Natural killer cell treated with Interleukin-12 subunit alpha and Interleukin-12 subunit beta and Interleukin-15 and Interleukin-18, amount 100 ng/mL, for 72 hours (primary cell): ENCODE data around the gene MMP28. TPM values are rescaled to one million over a fixed set of nuclear protein-coding genes. Genes with fewer than 3 reads are reported as not detected.
A peak's percentile ranks its signal among the peaks of the same experiment; 100 is the strongest.

Experiments
- ATAC-seq, 2 donors: fragments of 150-1000 bp; cut with Tn5 transposase in 1 of 2; sonication (Bioruptor Pico), chemical (Tn5 transposase) in 1 of 2; 2 replicates each; pipeline ENCODE4 v1.10.0; 2021
- DNase-seq: peaks from one replicate; pipeline ENCODE4 v3.0.0; 2022; ENCODE audit warnings: low spot score
- H3K27ac Mint-ChIP-seq, 2 donors: 1 replicate in 1 of 2; 2 replicates in 1 of 2; pipeline ENCODE4 v1.8.0; 2022; ENCODE audit warnings: mixed read lengths in 2 of 2, mild to moderate bottlenecking in 1 of 2, moderate library complexity in 1 of 2
- H3K27me3 Mint-ChIP-seq, 2 donors: 1 replicate in 1 of 2; 2 replicates in 1 of 2; pipeline ENCODE4 v1.8.0; 2022; ENCODE audit warnings: mixed read lengths in 2 of 2
- H3K36me3 Mint-ChIP-seq: one replicate; pipeline ENCODE4 v1.8.0; 2022; ENCODE audit warnings: mixed read lengths
- H3K4me1 Mint-ChIP-seq, 2 donors: 1 replicate in 1 of 2; 2 replicates in 1 of 2; pipeline ENCODE4 v1.8.0; 2022; ENCODE audit warnings: low read depth in 2 of 2, mixed read lengths in 2 of 2, mild to moderate bottlenecking in 1 of 2
- H3K4me3 Mint-ChIP-seq: one replicate; pipeline ENCODE4 v1.8.0; 2022; ENCODE audit warnings: mixed read lengths
- H3K9me3 Mint-ChIP-seq: 2 replicates; pipeline ENCODE4 v1.8.0; 2022; ENCODE audit warnings: mixed read lengths
- total RNA-seq, 2 donors: library from RNA; stranded (reverse); gene quantifications; one replicate each; pipeline ENCODE4 v1.2.3, GENCODE V29; 2022

MMP28 gene
- total RNA-seq, 2 donors from 2014 or later = not detected

- H3K27ac Mint-ChIP-seq = no peak overlapping the region
- peaks cover 16 to 19% of the 10 kb centered on the region in 2 donors for H3K27me3 Mint-ChIP-seq
- H3K4me3 Mint-ChIP-seq = no peak overlapping the region
- H3K4me1 Mint-ChIP-seq = no peaks in the 10 kb centered on the region
- no peaks in the 10 kb centered on the region for H3K9me3 Mint-ChIP-seq
- ATAC-seq (no peak), DNase-seq (no peak)
- H3K36me3 Mint-ChIP-seq = no peaks in the 10 kb centered on the region
These were observed 44.7 kb downstream of the MMP28 start for GRCh38 chr17:35750526-35751395.

GRCh38 chr17:35749560-35750412, 45.7 kb downstream of the MMP28 start:
- H3K36me3 Mint-ChIP-seq = no peaks in the 10 kb centered on the region
- peaks cover 16 to 19% of the 10 kb centered on the region in 2 donors for H3K27me3 Mint-ChIP-seq
- no peaks in the 10 kb centered on the region for H3K4me1 Mint-ChIP-seq
- H3K4me3 Mint-ChIP-seq = no peak overlapping the region
- no peak overlapping the region for H3K27ac Mint-ChIP-seq
- no peak for DNase-seq
- no peaks in the 10 kb centered on the region for H3K9me3 Mint-ChIP-seq
- no peak for ATAC-seq

GRCh38 chr17:35748979-35749378, 46.5 kb downstream of the MMP28 start:
- Mint-ChIP-seq H3K4me1 (no peaks in the 10 kb centered on the region), H3K27ac (no peak overlapping the region), H3K36me3 (no peaks in the 10 kb centered on the region), H3K27me3 (peaks cover 16 to 19% of the 10 kb centered on the region in 2 donors), H3K9me3 (no peaks in the 10 kb centered on the region), H3K4me3 (no peak overlapping the region)
- no peak for DNase-seq
- ATAC-seq = no peak

DNA sequence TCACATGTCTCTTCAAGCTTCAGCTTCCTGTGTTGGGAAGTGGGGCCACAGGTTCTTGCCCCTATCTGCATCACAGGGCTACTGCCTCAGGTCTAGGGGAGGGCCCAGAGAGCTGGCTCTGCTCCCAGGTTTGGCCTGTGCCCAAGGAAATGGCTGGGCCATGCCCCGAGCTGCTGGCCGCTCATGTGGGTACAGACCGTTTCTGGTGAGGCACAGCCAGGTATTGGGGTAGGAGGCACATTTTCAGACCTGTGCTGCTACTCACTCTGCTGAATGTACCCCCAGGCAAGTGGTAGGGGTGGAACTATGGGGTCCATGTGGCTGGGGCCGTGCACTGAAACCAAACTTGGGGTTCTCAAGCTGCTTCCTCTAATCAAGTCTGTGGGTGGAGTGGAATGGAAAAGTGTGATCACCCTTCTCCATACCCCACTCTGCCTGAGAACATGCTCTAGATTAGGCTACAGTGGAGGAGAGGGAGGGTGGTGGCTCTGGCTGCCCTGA, 47.0 kb downstream of the MMP28 start:
- DNase-seq (no peak), ATAC-seq (no peak)
- H3K27ac Mint-ChIP-seq = no peak overlapping the region
- H3K27me3 Mint-ChIP-seq = peaks cover 18 to 19% of the 10 kb centered on the region in 2 donors
- H3K4me1 Mint-ChIP-seq = no peaks in the 10 kb centered on the region
- no peak overlapping the region for H3K4me3 Mint-ChIP-seq
- H3K9me3 Mint-ChIP-seq = no peaks in the 10 kb centered on the region
- H3K36me3 Mint-ChIP-seq = no peaks in the 10 kb centered on the region

DNA sequence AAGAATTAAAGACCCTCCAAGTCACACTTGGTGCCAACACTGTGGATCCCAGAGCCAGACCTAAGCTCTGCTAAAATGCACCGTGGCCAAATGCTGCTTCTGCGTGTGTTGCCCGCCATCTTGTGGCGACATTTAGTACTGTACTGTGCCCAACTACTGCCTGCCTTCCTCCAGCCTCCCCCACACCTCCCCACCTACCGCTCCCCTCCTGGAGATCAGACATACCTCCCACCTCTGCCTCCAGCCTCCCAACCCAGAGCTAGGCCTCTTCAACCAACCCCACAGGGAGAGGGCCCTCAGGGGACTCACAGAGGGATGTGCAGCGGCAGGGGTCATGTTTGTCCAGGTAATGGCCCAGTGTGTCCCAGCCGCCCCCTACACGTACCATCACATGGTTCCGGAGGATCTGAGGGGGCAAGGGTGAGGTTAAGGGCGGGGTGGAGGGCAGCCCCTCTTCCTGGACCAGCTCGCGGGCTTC, 47.9 kb downstream of the MMP28 start:
- H3K27me3 Mint-ChIP-seq = peaks cover 19% of the 10 kb centered on the region in 2 donors
- DNase-seq (peak; percentile 74), ATAC-seq (peak; percentile 75 to 76)
- H3K4me1 Mint-ChIP-seq = no peaks in the 10 kb centered on the region
- H3K36me3 Mint-ChIP-seq = no peaks in the 10 kb centered on the region
- H3K9me3 Mint-ChIP-seq = no peaks in the 10 kb centered on the region
- no peak overlapping the region for H3K27ac Mint-ChIP-seq
- H3K4me3 Mint-ChIP-seq = no peak overlapping the region

GRCh38 chr17:35745749-35746320, 49.6 kb downstream of the MMP28 start:
- DNase-seq (no peak), ATAC-seq (no peak)
- Mint-ChIP-seq H3K27me3 (peaks cover 24% of the 10 kb centered on the region in 2 donors), H3K4me1 (peaks cover 2 to 4% of the 10 kb centered on the region in 2 donors), H3K9me3 (no peaks in the 10 kb centered on the region), H3K36me3 (no peaks in the 10 kb centered on the region), H3K4me3 (no peak overlapping the region), H3K27ac (no peak overlapping the region)

DNA sequence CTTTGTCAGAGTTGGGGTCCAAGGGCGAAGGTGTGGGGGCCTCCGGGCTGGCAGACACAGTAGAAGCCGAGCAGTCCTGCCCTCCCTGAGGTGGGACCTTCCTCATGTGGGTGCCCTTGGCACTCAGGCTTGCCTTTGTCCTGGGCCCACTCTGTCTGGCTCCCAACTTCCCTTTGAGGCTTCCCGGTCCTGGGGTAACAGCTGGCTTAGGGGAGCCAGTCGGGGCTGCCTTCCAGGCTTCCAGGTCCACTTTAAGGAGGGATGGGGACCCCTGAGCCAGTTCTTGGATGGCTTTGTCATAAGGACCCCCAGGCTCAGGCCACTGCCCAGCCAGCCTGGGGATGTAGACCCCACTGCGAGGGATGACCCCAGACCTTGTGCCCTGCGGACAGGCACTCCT, 50.2 kb downstream of the MMP28 start:
- no peak for ATAC-seq
- H3K9me3 Mint-ChIP-seq = no peaks in the 10 kb centered on the region
- H3K4me3 Mint-ChIP-seq = no peak overlapping the region
- peaks cover 22% of the 10 kb centered on the region in 2 donors for H3K27me3 Mint-ChIP-seq
- DNase-seq = no peak
- H3K27ac Mint-ChIP-seq = no peak overlapping the region
- peaks cover 2 to 4% of the 10 kb centered on the region in 2 donors for H3K4me1 Mint-ChIP-seq
- H3K36me3 Mint-ChIP-seq = no peaks in the 10 kb centered on the region

DNA sequence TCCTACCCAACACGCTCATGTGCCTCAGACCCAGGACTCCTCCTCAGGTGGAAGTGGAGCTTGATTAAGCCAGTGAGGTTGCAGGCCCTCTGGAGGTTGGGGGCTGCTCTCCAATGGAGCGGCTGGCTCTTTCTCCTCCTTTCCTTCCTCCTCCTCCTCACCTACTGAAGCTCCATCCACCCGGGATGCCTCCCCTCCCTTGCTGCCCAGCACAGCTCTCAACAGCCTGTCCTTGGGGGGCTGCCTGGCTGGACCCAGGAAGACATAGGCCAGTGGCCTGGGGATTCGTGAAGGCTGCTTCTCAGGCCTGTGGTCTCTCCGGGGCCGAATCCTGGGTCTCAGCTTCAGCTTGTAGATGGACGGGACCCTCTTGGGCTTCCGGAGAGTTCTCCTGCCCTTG, 50.6 kb downstream of the MMP28 start:
- peaks cover 2 to 4% of the 10 kb centered on the region in 2 donors for H3K4me1 Mint-ChIP-seq
- H3K36me3 Mint-ChIP-seq = no peaks in the 10 kb centered on the region
- no peaks in the 10 kb centered on the region for H3K9me3 Mint-ChIP-seq
- H3K27me3 Mint-ChIP-seq = peaks cover 22 to 23% of the 10 kb centered on the region in 2 donors
- DNase-seq (no peak), ATAC-seq (no peak)
- no peak overlapping the region for H3K27ac Mint-ChIP-seq
- no peak overlapping the region for H3K4me3 Mint-ChIP-seq

DNA sequence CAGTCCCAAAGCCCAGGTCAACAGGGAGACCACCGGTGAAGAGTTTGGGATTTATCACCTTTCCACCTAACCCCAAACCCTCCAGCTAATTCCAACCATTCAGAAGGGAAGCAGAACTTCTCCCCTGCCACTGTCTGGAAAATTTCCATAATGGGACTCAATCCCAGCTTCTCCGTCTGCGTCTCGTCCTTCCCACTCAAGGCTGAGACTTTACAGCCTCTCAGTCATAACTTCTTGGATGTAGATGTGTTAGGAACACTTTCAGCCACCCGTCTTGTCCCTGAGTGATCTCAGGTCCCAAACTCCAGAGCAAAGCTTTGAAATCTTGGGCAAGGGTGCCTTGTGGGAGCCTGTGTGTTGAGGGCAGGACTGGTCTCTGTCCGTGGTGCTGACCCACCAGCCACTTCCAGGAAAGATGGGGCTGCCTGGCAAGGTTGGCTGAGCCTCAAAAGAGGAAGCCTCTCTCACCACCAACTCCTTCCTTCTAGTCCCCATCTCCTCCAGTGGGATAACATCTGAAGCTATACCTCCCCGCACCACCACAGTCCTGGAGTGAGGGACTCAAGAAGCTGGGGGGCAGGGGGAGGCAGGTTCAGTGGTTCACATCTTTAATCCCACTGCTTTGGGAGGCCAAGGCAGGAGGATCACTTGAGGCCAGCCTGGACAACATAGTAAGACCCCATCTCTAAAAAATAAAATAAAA, 51.7 kb downstream of the MMP28 start:
- DNase-seq = no peak

DNA sequence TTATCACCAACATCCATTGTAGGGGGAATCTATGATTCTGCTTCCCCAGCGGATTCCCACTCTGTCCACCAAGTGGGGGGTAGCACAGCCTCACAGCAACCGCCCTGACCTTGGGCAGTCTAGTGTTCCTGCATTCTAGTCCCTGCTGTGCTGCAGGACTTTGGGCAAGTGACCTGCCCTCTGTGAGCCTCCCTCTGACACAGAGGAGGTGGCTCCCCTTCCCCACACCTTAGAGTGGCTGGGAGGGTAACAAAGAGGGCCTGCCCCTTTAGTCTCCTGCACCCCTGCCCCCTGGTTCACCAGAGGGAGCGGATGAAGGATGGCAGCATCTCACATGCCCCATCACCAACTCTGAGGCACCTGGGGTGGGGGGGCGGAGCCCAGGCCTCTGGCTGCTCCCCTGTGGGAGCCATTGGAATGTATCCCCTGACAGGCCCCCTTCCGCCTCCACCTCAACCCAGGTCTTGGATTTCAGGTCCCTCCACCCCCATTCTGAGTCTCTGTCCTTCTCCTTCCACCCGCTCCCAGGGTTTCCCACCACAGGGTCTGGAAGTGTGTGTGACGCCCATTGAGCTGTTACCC, 52.5 kb downstream of the MMP28 start:
- no peaks in the 10 kb centered on the region for H3K9me3 Mint-ChIP-seq
- peaks cover 2 to 4% of the 10 kb centered on the region in 2 donors for H3K4me1 Mint-ChIP-seq
- ATAC-seq = no peak

More for the DNA sequence above, 51.7 kb downstream of the MMP28 start:
- Mint-ChIP-seq H3K36me3 (no peaks in the 10 kb centered on the region), H3K4me1 (peaks cover 2 to 4% of the 10 kb centered on the region in 2 donors), H3K4me3 (no peak overlapping the region), H3K27ac (no peak overlapping the region), H3K27me3 (peaks cover 12 to 23% of the 10 kb centered on the region in 2 donors), H3K9me3 (no peaks in the 10 kb centered on the region)
- no peak for ATAC-seq

DNA sequence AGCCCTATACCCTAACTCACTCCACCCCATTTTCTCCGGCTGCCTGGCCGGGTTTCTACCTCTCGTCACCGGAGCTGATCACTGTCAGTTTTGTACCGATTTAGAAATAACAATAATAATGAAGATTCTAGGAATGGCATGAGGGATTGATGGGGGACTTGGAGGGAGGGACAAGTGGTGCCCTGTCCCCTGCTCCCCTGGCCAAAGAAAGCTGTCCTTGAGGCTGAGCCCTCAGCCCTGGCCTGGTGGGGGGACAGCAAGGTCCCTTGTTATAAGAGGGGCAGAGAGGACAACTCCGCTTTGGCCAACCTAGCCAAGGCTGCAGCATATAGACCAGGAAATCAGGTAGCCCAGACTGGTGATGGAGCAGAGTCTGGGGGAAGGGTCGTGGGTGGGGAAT, 52.9 kb downstream of the MMP28 start:
- H3K4me1 Mint-ChIP-seq = peaks cover 2 to 4% of the 10 kb centered on the region in 2 donors

More for the DNA sequence above, 52.5 kb downstream of the MMP28 start:
- Mint-ChIP-seq H3K27ac (no peak overlapping the region), H3K27me3 (peaks cover 12 to 23% of the 10 kb centered on the region in 2 donors), H3K36me3 (no peaks in the 10 kb centered on the region), H3K4me3 (no peak overlapping the region)
- DNase-seq = no peak

GRCh38 chr17:35740997-35741931, 54.2 kb downstream of the MMP28 start:
- ATAC-seq = peak; percentile 40 to 48
- no peak for DNase-seq
- Mint-ChIP-seq H3K9me3 (no peaks in the 10 kb centered on the region), H3K4me1 (peaks cover 2 to 4% of the 10 kb centered on the region in 2 donors), H3K4me3 (peak overlapping the region; percentile 38), H3K27me3 (peaks cover 12 to 23% of the 10 kb centered on the region in 2 donors), H3K36me3 (no peaks in the 10 kb centered on the region), H3K27ac (no peak overlapping the region)

More for the DNA sequence above, 52.9 kb downstream of the MMP28 start:
- ATAC-seq (no peak), DNase-seq (no peak)
- Mint-ChIP-seq H3K9me3 (no peaks in the 10 kb centered on the region), H3K27me3 (peaks cover 12 to 23% of the 10 kb centered on the region in 2 donors), H3K27ac (no peak overlapping the region), H3K36me3 (no peaks in the 10 kb centered on the region), H3K4me3 (no peak overlapping the region)
